GM18861 (cell line): ENCODE results near the gene STAT2.
A peak's percentile ranks its signal among the peaks of the same experiment; 100 is the strongest.
"Not testable (repeated sequence)": the region's sequence is repeated elsewhere in the genome, so short reads cannot be mapped to it uniquely, and the experiment has no call there.

Experiments
- ATAC-seq: cut with Tn5 transposase; IDR thresholded peaks from one replicate; pipeline ENCODE4 v1.9.1; 2021; ENCODE audit not compliant: unreplicated experiment

Gene STAT2

GRCh38 chr12:56359851-56360767 is at the start of gene STAT2:
STAT2 (minus strand) TSS chr12:56360107; CDS start chr12:56356571, 3,536 bp downstream.
- ATAC-seq = peak; percentile 89

- no peak for ATAC-seq
Measured at GRCh38 chr12:56408799-56409417, 49.0 kb upstream of the STAT2 start.

- not testable (repeated sequence) for ATAC-seq
Measured at GRCh38 chr12:56404227-56404626, 44.3 kb upstream of the STAT2 start.

- not testable (repeated sequence) for ATAC-seq
Measured at GRCh38 chr12:56401612-56402011, 41.7 kb upstream of the STAT2 start.

DNA sequence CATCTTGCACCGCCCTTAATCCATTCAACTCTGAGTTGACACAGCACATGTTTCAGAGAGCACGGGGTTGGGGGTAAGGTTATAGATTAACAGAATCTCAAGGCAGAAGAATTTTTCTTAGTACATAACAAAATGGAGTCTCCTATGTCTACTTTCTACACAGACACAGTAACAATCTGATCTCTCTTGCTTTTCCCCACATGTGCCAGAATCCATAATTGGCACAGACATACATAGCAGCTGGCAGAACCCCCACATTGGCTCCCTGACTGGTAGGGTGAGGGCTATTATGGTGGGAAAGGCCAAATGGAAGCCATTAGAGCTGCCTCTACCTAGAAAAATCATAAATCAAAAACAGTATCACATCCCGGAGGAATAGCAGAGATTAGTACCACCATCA is 41.2 kb upstream of the STAT2 start:
- not testable (repeated sequence) for ATAC-seq

- not testable (repeated sequence) for ATAC-seq
Measured at GRCh38 chr12:56399466-56399865, 39.6 kb upstream of the STAT2 start.

GRCh38 chr12:56398324-56398723 is 38.4 kb upstream of the STAT2 start:
- no peak for ATAC-seq

DNA sequence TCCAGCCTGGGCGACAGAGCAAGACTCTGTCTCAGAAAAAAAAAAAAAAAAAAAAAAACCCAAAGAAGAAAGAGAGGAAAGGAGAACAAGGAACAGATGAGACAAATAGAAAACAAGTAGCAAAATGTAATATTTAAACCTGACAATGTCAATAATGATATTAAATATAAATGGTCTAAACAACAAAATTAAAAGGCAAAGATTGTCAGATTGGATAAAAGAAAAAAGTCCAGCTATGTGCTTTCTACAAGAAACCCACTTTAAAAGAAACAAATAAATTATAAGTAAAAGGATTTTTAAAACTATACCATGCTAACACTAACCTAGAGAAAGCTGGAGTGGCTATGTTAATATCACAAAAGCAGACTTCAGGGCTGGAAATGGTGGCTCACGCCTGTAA is 32.4 kb upstream of the STAT2 start:
- no peak for ATAC-seq

DNA sequence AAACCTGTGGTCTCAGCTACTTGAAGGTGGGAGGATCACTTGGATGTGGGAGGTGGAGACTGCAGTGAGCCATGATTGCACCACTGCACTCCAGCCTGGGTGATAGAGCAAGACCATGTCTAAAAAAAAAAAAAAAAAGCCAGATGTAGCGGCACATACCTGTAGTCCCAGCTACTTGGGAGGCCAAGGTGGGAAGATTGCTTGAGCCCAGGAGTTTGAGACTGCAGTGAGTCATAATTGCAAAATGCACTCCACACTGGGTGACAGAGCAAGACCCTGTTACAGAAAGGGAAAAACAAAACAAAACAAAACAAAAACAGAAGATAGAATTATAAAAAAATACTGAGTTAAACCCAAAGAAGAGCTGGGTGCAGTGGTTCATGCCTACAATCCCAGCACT is 31.8 kb upstream of the STAT2 start:
- no peak for ATAC-seq

GRCh38 chr12:56389412-56389811 is 29.5 kb upstream of the STAT2 start:
- no peak for ATAC-seq

- no peak for ATAC-seq
Measured at GRCh38 chr12:56387152-56387736, 27.3 kb upstream of the STAT2 start.

DNA sequence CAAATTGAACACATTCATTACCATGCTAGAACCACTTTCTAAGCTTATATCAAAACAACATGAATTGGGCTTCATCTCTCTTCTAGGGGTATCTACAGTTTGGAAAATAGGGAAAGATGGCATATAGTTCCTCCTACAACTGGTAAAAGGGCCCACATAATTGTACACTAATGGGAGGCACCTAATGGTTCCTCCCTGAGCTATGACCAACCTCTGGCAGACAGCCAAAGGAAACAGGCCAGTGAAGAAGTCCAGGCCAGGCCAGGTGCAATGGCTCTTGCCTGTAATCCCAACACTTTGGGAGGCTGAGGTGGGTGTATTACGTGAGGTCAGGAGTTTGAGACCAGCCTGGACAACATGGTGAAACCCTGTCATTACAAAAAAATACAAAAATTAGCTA is 26.0 kb upstream of the STAT2 start:
- no peak for ATAC-seq

DNA sequence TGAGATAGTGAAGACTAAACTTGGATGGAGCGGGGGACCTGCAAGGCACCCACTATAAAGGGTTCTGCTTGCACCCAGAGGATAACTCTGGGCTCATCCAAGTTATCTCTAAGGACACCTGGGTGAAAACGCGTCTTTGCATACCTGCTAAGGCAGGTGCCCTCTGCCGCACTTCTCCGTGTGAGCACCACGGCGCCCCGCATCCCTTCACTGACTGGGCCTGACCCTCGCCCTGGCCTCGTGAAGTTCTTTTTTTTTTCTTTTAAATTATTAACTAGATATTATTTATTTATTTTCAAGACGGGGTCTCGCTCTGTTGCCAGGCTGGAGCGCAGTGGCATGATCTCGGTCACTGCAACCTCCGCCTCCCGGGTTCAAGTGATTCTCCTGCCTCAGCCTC is 22.7 kb upstream of the STAT2 start:
- ATAC-seq = no peak

DNA sequence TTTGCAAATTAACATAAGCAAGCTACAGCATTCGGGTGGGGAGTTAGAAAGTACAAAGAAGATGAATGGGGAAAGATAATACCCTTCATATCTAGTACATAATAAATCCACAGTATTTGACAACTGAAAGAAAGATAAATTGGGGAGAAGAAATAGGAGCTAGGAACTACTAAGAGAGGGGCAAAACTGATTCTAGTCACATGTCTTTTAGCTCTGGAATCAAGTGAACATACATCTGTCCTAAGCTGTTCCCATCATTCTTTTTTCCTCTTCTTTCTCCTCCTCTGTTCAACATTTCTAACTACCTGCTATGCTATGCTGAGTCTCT is 18.0 kb upstream of the STAT2 start:
- no peak for ATAC-seq

DNA sequence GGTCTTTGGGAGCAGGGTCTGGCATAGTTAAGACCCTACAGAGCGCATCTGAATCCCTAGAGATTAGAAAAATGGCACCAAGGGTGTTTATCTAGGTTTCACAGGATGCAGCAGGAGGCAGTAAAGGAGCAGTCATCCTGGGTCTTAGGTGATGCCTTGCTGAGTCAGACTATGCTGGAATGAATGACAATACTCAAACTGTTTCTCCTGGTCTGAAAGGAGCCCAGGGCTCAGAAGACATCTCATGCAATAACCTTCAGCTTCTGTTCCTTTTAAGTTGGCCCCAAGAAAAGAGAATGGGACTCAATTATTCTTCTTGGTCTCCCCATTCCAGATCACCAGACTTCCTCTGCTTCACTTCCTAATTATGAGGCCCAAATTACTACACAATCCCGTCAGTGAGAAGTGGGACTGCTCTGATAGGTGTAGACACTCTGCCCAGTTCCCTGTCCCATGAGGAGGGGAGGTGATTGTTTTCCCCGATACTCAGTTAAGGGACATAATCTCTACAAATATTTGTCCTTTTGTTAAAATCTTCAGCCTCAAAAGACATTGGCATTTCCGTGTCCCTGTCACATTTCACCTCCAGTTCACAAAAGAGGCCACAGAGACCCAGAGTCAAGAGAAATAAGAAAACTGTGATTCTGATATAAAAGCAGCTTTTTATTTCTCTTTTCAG is 17.5 kb upstream of the STAT2 start:
- ATAC-seq = no peak

- peak; percentile 76 for ATAC-seq
Measured at GRCh38 chr12:56375598-56376434, 15.9 kb upstream of the STAT2 start.

GRCh38 chr12:56374726-56375597 is 15.1 kb upstream of the STAT2 start:
- ATAC-seq = no peak

DNA sequence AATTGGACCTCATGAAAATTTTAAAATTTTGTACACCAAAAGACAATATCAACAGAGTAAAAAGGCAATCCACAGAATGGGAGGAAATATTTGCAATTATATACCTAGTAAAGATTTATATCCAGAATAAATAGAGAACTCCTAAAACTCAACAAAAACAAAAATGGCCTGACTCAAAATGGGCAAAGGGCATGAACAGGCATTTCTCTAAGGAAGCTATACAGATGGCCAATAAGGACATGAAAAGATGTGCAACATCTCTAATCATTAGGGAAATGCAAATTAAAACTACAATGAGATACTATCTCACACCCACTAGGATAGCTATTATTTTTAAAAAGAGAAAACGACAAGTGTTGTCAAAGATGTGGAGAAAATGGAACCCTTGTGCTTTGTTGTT is 13.6 kb upstream of the STAT2 start:
- ATAC-seq = no peak

- ATAC-seq = no peak
Measured at GRCh38 chr12:56366948-56367347, 7.0 kb upstream of the STAT2 start.
